Tibial nerve (tissue), 3 donors: ENCODE data around the gene ZNF335.

Source experiments
- POLR2A ChIP-seq, 2 donors: fragments of 450-650 bp; IDR thresholded peaks; one replicate each; pipeline ENCODE4 v1.6.1; 2017; ENCODE audit warnings: antibody characterized with exemption in 2 of 2, mild to moderate bottlenecking in 2 of 2, moderate library complexity in 2 of 2
- TF ChIP-seq, protein P1 (sequence below), 5 experiments: fragments of 200-600 bp in 3 of 5; fragments of 450-650 bp in 2 of 5; sonication (generic) in 3 of 5; IDR thresholded peaks; one replicate each; pipeline ENCODE4 v1.5.1; 2016 to 2019; ENCODE audit warnings: antibody characterized with exemption in 5 of 5, mild to moderate bottlenecking in 3 of 5, moderate library complexity in 2 of 5

DNA sequence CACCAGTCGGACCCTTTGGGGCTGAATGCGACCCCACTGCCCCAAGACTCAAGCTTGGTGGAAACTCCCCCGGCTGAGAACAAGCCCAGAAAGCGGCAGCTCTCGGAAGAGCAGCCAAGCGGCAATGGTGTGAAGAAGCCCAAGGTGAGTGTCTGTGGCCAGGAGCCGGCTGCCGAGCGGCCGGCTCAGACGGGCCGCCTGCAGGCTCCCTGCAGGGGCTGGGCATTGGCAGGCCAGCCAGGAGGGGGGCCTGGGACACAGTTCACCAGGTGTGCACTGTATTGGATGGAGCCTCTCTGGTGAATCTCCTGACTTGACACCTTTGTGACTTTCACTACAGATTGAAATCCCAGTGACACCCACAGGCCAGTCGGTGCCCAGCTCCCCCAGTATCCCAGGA is 31.5 kb downstream of the ZNF335 start:
- TF ChIP-seq, protein P1, sequence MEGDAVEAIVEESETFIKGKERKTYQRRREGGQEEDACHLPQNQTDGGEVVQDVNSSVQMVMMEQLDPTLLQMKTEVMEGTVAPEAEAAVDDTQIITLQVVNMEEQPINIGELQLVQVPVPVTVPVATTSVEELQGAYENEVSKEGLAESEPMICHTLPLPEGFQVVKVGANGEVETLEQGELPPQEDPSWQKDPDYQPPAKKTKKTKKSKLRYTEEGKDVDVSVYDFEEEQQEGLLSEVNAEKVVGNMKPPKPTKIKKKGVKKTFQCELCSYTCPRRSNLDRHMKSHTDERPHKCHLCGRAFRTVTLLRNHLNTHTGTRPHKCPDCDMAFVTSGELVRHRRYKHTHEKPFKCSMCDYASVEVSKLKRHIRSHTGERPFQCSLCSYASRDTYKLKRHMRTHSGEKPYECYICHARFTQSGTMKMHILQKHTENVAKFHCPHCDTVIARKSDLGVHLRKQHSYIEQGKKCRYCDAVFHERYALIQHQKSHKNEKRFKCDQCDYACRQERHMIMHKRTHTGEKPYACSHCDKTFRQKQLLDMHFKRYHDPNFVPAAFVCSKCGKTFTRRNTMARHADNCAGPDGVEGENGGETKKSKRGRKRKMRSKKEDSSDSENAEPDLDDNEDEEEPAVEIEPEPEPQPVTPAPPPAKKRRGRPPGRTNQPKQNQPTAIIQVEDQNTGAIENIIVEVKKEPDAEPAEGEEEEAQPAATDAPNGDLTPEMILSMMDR (IDR thresholded peaks at IDR 0.05): no peak
- no peak for TF ChIP-seq POLR2A (IDR thresholded peaks at IDR 0.05)
